LNCAP (cell line): ENCODE measurements around the gene TNIP1.

Source experiments
- TF ChIP-seq, protein P1 (sequence below): fragments of 450-650 bp; IDR thresholded peaks from 2 replicates; pipeline ENCODE4 v1.5.1; 2017; ENCODE audit warnings: mild to moderate bottlenecking

TNIP1 gene

DNA sequence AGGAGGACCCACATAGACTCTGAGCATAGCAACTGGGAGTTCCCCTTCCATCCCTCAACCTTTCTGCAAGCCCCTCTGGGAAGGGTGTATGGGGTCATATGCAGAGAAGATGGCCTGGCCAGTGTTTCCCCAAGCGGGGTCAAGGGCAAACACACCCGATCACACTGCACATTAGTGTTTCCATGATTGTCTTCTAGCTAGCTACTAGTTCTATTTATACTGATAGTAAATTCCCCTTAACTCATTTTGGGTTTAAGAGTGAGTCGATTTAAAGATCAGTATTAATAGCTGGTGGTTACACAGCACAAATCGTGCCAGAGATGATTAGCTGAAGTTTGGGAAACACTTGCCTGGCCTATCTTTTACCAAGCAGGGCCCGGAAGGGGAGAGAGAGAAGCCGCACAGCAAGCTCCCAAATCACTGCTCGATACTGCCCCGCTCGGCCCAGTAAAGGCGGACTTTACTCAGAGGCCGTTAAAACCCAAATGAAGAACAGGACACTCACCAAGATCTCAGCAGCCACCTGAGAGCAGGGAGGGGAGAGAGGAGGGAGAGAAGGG, 29.4 kb upstream of the TNIP1 start:
- TF ChIP-seq, protein P1, sequence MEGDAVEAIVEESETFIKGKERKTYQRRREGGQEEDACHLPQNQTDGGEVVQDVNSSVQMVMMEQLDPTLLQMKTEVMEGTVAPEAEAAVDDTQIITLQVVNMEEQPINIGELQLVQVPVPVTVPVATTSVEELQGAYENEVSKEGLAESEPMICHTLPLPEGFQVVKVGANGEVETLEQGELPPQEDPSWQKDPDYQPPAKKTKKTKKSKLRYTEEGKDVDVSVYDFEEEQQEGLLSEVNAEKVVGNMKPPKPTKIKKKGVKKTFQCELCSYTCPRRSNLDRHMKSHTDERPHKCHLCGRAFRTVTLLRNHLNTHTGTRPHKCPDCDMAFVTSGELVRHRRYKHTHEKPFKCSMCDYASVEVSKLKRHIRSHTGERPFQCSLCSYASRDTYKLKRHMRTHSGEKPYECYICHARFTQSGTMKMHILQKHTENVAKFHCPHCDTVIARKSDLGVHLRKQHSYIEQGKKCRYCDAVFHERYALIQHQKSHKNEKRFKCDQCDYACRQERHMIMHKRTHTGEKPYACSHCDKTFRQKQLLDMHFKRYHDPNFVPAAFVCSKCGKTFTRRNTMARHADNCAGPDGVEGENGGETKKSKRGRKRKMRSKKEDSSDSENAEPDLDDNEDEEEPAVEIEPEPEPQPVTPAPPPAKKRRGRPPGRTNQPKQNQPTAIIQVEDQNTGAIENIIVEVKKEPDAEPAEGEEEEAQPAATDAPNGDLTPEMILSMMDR: no peak

DNA sequence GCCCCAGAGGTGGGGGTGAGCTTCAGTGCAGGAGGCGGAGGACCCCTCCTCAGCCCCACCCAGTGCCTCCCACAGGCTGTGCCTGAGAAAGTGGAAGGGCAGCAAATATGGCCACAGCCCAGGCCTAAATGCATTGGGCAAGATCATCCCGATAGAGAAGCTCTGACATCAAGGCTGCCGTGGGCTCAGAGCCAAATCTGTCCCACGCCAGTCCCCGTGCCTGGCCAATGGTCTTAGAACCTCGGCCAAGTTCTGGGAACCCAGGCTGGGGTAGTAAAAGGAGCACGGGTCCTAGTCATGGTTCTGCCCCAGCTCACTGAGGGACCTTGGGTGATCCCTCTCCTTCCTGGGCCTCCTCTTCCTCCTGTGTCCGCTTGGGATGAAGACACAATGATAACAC, 27.7 kb upstream of the TNIP1 start:
- TF ChIP-seq, protein P1: no peak

DNA sequence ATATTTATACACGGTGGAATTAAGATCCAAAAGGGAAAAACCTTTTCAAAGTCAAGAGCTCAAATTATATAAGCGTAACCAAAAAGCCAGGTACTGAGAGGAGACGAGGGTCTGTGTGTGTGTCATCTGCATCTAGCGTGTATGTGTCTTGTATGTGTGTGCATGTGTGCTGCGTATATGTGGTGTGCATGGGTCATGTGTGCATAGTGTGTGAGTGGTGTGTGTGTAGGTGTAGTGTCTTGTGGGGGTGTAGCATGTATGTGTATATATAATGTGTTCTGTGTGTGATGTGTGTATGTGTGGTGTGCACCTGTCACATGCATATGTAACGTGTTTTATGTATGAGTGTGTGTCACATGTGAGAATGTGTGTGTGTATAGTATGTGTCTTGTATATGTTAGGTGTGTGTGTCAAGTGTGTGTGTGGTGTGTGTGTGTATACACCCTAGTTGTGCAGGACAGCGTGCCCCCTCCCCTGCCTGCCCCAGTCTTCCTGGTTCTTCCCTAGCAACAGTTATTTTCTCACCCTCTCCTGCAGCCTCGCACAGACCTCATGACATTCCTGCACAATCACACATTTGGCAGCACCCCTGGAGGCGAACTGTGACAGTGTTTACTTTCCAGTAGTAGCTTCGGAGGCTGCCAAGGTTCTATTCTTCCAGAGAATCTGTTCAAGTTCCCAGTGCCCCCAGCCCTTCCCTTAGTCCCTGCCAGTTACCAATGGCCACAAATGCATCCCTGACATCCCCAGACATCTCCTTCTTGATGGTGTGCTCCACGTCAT, 27.1 kb upstream of the TNIP1 start:
- TF ChIP-seq, protein P1: no peak

DNA sequence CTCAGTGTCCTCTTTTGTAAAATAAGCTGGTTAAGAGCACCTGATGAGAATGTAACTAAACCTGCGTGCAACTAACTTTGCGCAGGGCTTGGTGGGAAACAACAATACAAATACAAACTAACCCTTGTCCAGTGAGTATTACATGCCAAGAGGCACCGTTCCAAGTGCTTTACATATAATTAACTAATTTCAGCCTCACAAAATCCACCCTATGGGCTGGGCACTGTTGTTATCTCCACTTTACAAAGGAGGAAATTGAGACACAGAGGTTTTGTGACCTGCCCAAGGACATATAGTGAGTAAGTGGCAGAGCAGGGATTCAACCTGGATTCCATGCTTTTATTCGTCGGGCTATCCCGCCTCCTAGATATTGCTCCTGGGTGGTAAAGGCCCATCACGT, 26.2 kb upstream of the TNIP1 start:
- TF ChIP-seq, protein P1: no peak

DNA sequence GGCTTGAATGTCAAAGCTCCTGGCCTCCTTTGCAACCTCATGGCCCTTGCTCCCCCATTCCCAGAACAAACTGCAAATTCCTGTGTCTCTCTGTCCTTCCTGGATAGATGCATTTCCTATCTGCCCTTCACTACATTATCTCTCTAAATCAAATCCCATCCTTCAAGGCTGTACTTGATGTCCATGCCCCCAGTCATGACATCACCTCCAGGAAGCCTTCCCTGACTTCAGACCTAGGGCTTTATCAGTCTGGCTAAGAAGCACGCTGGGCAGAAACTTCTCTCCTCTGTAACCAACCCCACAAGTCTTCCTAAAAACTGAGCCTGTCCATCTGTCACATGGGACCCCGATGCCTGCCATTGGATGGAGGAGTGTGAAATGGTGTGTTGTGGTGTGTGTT, 25.7 kb upstream of the TNIP1 start:
- TF ChIP-seq, protein P1: no peak

DNA sequence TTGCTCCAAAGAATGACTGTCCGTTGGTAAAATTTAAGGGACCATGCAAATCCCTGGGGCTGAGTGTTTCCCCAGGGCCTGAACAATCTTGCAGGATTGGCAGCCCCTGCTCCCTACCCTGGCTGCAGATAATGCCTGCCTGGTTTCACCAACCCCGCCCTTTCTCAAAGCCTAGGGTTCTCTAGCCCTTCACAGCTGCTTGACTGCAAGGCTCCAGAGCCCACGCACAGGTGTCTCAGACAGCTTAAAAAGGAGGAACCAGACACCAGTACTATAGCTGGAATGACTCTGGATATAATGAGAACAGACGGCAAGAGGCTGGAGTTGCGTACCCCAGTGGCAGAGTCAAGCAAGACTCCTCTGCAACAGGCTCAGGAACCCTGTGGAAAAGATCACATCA, 25.2 kb upstream of the TNIP1 start:
- TF ChIP-seq, protein P1: no peak

DNA sequence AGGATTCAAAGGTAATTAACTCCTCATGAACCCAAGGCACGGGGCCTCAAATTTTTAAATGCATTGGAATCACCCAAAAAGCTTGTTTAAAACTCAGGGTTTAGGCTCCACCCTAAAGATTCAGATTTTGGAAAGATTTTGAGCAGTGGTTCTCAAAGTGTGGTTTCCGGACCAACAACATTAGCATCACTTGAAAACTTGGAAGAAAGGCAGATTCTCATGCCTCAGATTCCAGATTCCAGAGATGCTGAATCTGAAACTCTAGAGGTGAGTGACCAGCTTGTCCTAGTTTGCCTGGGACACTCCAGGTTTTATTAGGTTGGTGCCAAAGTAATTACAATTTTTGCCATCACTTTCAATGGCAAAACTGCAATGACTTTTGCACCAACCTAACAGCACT, 24.7 kb upstream of the TNIP1 start:
- TF ChIP-seq, protein P1: no peak

DNA sequence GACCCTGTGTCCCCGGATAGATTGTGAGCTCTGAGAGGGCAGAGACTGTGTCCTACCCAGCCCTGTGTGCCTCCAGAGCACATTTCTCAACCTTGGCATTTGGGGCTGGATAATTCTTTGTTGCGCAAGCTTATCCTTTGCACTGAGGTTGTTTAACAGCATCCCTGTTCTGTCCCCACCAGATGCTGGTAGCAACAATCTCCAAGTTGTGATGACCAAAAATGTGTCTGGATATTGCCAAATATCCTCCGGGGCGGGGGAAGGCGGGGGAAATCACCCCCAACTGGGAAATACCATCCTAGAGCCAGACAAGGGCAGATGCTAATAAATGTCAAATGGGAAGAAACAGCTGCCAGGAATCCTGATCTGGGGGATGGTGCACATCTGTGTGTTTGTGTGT, 24.0 kb upstream of the TNIP1 start:
- TF ChIP-seq, protein P1: no peak
